KG1 (cell line): ENCODE data around the gene FCRL5.

Experiments used
- DNase-seq: peaks from one replicate; lab custom pipeline; 2025; lab: John Stamatoyannopoulos, UW

Gene FCRL5

GRCh38 chr1:157523774-157524493 is 28.4 kb downstream of the FCRL5 start:
- no peak for DNase-seq

GRCh38 chr1:157521056-157521455 is 31.3 kb downstream of the FCRL5 start:
- DNase-seq = no peak

- DNase-seq = no peak
These were observed 31.9 kb downstream of the FCRL5 start for GRCh38 chr1:157520386-157520935.

- no peak for DNase-seq
These were observed 32.9 kb downstream of the FCRL5 start for GRCh38 chr1:157519451-157519850.

- DNase-seq = no peak
These were observed 35.3 kb downstream of the FCRL5 start for GRCh38 chr1:157517016-157517415.

GRCh38 chr1:157515709-157516108 is 36.6 kb downstream of the FCRL5 start:
- no peak for DNase-seq

GRCh38 chr1:157515141-157515540 is 37.2 kb downstream of the FCRL5 start:
- no peak for DNase-seq

- DNase-seq = no peak
These were observed 40.0 kb downstream of the FCRL5 start for GRCh38 chr1:157512036-157512969.

- no peak for DNase-seq
These were observed 42.6 kb downstream of the FCRL5 start for GRCh38 chr1:157509546-157510232.

GRCh38 chr1:157505481-157506272 is 46.6 kb downstream of the FCRL5 start:
- peak; percentile 21 for DNase-seq

GRCh38 chr1:157504646-157505045 is 47.7 kb downstream of the FCRL5 start:
- DNase-seq = no peak

- no peak for DNase-seq
These were observed 52.8 kb downstream of the FCRL5 start for GRCh38 chr1:157499521-157499920.

- no peak for DNase-seq
These were observed 53.6 kb downstream of the FCRL5 start for GRCh38 chr1:157498736-157499090.

GRCh38 chr1:157497987-157498735 is 54.2 kb downstream of the FCRL5 start:
- DNase-seq = no peak

- DNase-seq = no peak
These were observed 55.0 kb downstream of the FCRL5 start for GRCh38 chr1:157497284-157497683.

- DNase-seq = peak; percentile 25
These were observed 56.2 kb downstream of the FCRL5 start for GRCh38 chr1:157496121-157496526.

- no peak for DNase-seq
These were observed 57.0 kb downstream of the FCRL5 start for GRCh38 chr1:157495285-157495684.

GRCh38 chr1:157494093-157494492 is 58.2 kb downstream of the FCRL5 start:
- no peak for DNase-seq

GRCh38 chr1:157490467-157491165 is 61.7 kb downstream of the FCRL5 start:
- DNase-seq = peak; percentile 45

GRCh38 chr1:157488156-157488555 is 64.2 kb downstream of the FCRL5 start:
- no peak for DNase-seq
